K562 (cell line): ENCODE measurements around the gene AK2. TPM values are rescaled to one million over a fixed set of nuclear protein-coding genes. Genes with fewer than 3 reads are reported as not detected.
"Not testable (repeated sequence)": the region's sequence is repeated elsewhere in the genome, so short reads cannot be mapped to it uniquely, and the experiment has no call there.

ENCODE experiments used
- ATAC-seq: fragments of 200-7000 bp; cut with Tn5 transposase; 3 replicates; pipeline ENCODE4 v1.9.1; 2020; ENCODE audit warnings: moderate library complexity
- BruUV-seq: library from RNA; stranded (reverse); fragments of 400-500 nt; replicated peaks from 2 replicates; lab custom pipeline; 2021; lab: Mats Ljungman, UMichigan
- CTCF ChIA-PET: fragments of 300-600 bp; formaldehyde crosslinking; extraction: SDS; loops from one replicate; lab custom pipeline; 2021; ENCODE audit warnings: low intra/inter-chr PET ratio; lab: Yijun Ruan, JAX
- POLR2A ChIA-PET: fragments of 300-600, 350-650 bp; sonication (Branson Sonifier 250); formaldehyde crosslinking; extraction: SDS; loops from one replicate; lab custom pipeline; 2021; ENCODE audit warnings: antibody characterized with exemption, inconsistent platforms; lab: Yijun Ruan, JAX
- DNase-seq, 4 experiments: peaks; one replicate each; pipeline versions ENCODE4 v3.0.0 to v3.0.0-alpha.2; 2011 to 2018; ENCODE audit warnings: low spot score in 3 of 4, mixed read lengths in 3 of 4; ENCODE audit errors: extremely low read depth in 1 of 4
- FAIRE-seq: peaks from 2 replicates; lab custom pipeline; 2011; peaks lifted over from hg19 to GRCh38; lab: Jason Lieb, UNC
- H2AFZ ChIP-seq: 2 replicates; pipeline ENCODE4 v1.6.0; 2011; ENCODE audit warnings: low read depth, low read length, control low read depth, inconsistent platforms
- H3K27ac ChIP-seq: fragments of 200-600 bp; 3 replicates; pipeline ENCODE4 v1.8.0; 2011; ENCODE audit warnings: low read depth, mild to moderate bottlenecking, control low read depth, inconsistent platforms, low read length, moderate library complexity, mixed read lengths; ENCODE audit errors: extremely low read depth
- H3K27me3 ChIP-seq, 2 experiments: fragments of 300-600 bp in 1 of 2; 2 replicates in 1 of 2; 3 replicates in 1 of 2; pipeline versions ENCODE4 v1.6.0 to v1.8.0; 2011; ENCODE audit warnings: inconsistent platforms in 2 of 2, low read length in 2 of 2, mild to moderate bottlenecking in 1 of 2, mixed read lengths in 1 of 2, moderate library complexity in 1 of 2; ENCODE audit not compliant: control insufficient read depth in 2 of 2, insufficient read depth in 2 of 2
- H3K36me3 ChIP-seq: fragments of 300-600 bp; 3 replicates; pipeline ENCODE4 v1.8.0; 2011; ENCODE audit warnings: mild to moderate bottlenecking, low read length, inconsistent platforms; ENCODE audit not compliant: control insufficient read depth, insufficient read depth
- H3K4me1 ChIP-seq, 2 experiments: fragments of 200-600 bp in 1 of 2; replicated peaks in 1 of 2; 2 replicates in 1 of 2; 3 replicates in 1 of 2; pipeline versions ENCODE4 v1.5.1 to v1.8.0; 2011; ENCODE audit warnings: inconsistent platforms in 2 of 2, low read length in 2 of 2, mild to moderate bottlenecking in 1 of 2, mixed read lengths in 1 of 2, moderate library complexity in 1 of 2; ENCODE audit not compliant: control insufficient read depth in 2 of 2, insufficient read depth in 2 of 2
- H3K4me2 ChIP-seq: 2 replicates; pipeline ENCODE4 v1.6.1; 2011; ENCODE audit warnings: low read length, control low read depth, inconsistent platforms, mixed read lengths; ENCODE audit not compliant: insufficient read depth
- H3K4me3 ChIP-seq: fragments of 200-600 bp; sonication (generic), shearing (Covaris generic); 2 replicates; pipeline ENCODE4 v1.5.1; 2016; ENCODE audit warnings: control low read depth, inconsistent platforms
- H3K79me2 ChIP-seq: fragments of 200-600 bp; 3 replicates; pipeline ENCODE4 v1.8.0; 2011; ENCODE audit warnings: low read length, inconsistent platforms; ENCODE audit not compliant: control insufficient read depth, insufficient read depth
- H3K9ac ChIP-seq, 2 experiments: 2 replicates each; pipeline versions ENCODE4 v1.6.0 to v1.6.1; 2011; ENCODE audit warnings: low read depth in 2 of 2, low read length in 2 of 2, control low read depth in 1 of 2, inconsistent platforms in 1 of 2, mild to moderate bottlenecking in 1 of 2, mixed read lengths in 1 of 2; ENCODE audit not compliant: insufficient read depth in 1 of 2
- H3K9me1 ChIP-seq: one replicate; pipeline ENCODE4 v1.6.0; 2011; ENCODE audit warnings: inconsistent platforms, mild to moderate bottlenecking, low read length, moderate library complexity; ENCODE audit not compliant: control insufficient read depth, insufficient read depth
- H3K9me3 ChIP-seq: replicated peaks from 2 replicates; pipeline ENCODE4 v1.5.1; 2011; ENCODE audit warnings: low read depth, low read length, inconsistent platforms; ENCODE audit not compliant: control insufficient read depth, insufficient read depth
- H4K20me1 ChIP-seq: replicated peaks from 2 replicates; pipeline ENCODE4 v1.6.1; 2011; ENCODE audit warnings: low read length, inconsistent platforms, mixed read lengths; ENCODE audit not compliant: control insufficient read depth, insufficient read depth
- CBX1 ChIP-seq: sonication (generic); IDR thresholded peaks from 2 replicates; pipeline ENCODE4 v1.6.1; 2016; ENCODE audit warnings: antibody characterized with exemption, low read depth, mild to moderate bottlenecking
- CBX3 ChIP-seq, 2 experiments: IDR thresholded peaks; 1 replicate in 1 of 2; 2 replicates in 1 of 2; pipeline ENCODE4 v1.6.1; 2012; ENCODE audit warnings: inconsistent platforms in 2 of 2, low read length in 2 of 2, borderline replicate concordance in 1 of 2, control low read depth in 1 of 2
- CBX5 ChIP-seq: IDR thresholded peaks from 2 replicates; pipeline ENCODE4 v1.6.1; 2014; ENCODE audit warnings: low read depth, borderline replicate concordance
- GATA2 ChIP-seq: sonication (generic); formaldehyde crosslinking; IDR thresholded peaks from 2 replicates; pipeline ENCODE4 v1.4.0; 2020; ENCODE audit warnings: mild to moderate bottlenecking, missing genetic modification reagents
- TRIM24 ChIP-seq, 2 experiments: fragments of 450-650 bp; IDR thresholded peaks; 2 replicates each; pipeline ENCODE4 v1.6.1; 2016
- TRIM28 ChIP-seq: fragments of 450-650 bp; IDR thresholded peaks from 2 replicates; pipeline ENCODE4 v1.6.1; 2017
- ZNF280A ChIP-seq: fragments of 450-650 bp; IDR thresholded peaks from 2 replicates; pipeline ENCODE4 v1.6.1; 2018; ENCODE audit warnings: mild to moderate bottlenecking, low read depth; ENCODE audit not compliant: partially characterized antibody
- WGBS: fragments of 100-300 bp; shearing (Covaris generic); methylation state at CpG from one replicate; pipeline ENCODE4 v1.1.6; 2016; ENCODE audit warnings: low coverage, mixed read lengths; ENCODE audit not compliant: insufficient coverage; ENCODE audit errors: missing lambda C conversion rate; 5-methylcytosine and 5-hydroxymethylcytosine counted together
- in situ Hi-C: fragments of 300-500 bp; cut with MboI; formaldehyde crosslinking; loops from 4 replicates; pipeline ENCODE4 v1.15.0; 2018; ENCODE audit warnings: inconsistent platforms, mixed read lengths
- intact Hi-C: fragments of 100-400 bp; cut with micrococcal nuclease; formaldehyde crosslinking; loops from 2 replicates; pipeline ENCODE4 v1.14.2; 2022
- polyA plus RNA-seq, 8 experiments: library from polyadenylated mRNA; depleted of rRNA in 4 of 8; stranded (reverse) in 5 of 8; unstranded in 3 of 8; fragments of >200 nt; fragmentation: Nextera tagmentation in 2 of 8; fragmentation: Illumina TruSeq in 1 of 8; extraction: Ambion mirVana in 2 of 8; extraction: Trizol in 1 of 8; gene quantifications; 2 replicates each; pipeline versions ENCODE4 v1.2.1 to v1.2.3, GENCODE V29; 2011 to 2014; ENCODE audit warnings: inconsistent platforms in 1 of 8, missing spikeins in 1 of 8
- total RNA-seq, 7 experiments: library from RNA; depleted of rRNA in 6 of 7; stranded (reverse); fragments of >200 nt in 6 of 7; fragmentation: Illumina TruSeq in 2 of 7; extraction: Trizol in 2 of 7; gene quantifications; 2 replicates each; pipeline versions ENCODE4 v1.2.1 to v1.2.3, GENCODE V29; 2011 to 2021; ENCODE audit warnings: low replicate concordance in 1 of 7
- TF ChIP-seq, protein P1 (sequence below): fragments of 250-450 bp; sonication (Bioruptor Pico); IDR thresholded peaks from 2 replicates; pipeline ENCODE4 v1.5.1; 2021; ENCODE audit warnings: mild to moderate bottlenecking
- TF ChIP-seq, protein P2 (sequence below), 3 experiments: fragments of 200-800 bp in 1 of 3; sonication (Bioruptor generic) in 1 of 3; sonication (generic) in 1 of 3; formaldehyde crosslinking in 1 of 3; IDR thresholded peaks; 2 replicates each; pipeline versions ENCODE4 v1.6.1 to v1.8.0; 2016 to 2022; ENCODE audit warnings: mild to moderate bottlenecking in 2 of 3, missing compliant biosample characterization in 2 of 3, missing genetic modification characterization in 2 of 3, missing genetic modification reagents in 1 of 3

Gene AK2
- total and polyA plus RNA-seq, 9 of the 15 experiments (the other 6 are each of a cell fraction or from before 2014, with no cell fraction given) = 105 to 1,050 (median 509) TPM

DNA sequence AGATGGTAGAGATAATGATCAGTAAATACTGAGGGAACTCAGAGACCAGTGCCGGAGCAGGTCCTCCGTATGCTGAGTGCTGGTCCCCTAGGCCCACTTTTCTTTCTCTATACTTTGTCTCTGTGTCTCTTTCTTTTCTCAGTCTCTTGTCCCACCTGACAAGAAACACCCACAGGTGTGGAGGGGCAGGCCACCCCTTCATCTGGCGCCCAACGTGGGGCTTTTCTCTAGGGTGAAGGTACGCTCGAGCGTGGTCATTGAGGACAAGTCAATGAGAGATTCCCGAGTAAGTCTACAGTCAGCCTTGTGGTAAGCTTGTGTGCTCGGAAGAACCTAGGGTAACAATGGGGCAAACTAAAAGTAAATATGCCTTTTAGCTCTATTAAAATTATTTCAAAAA is 27.6 kb upstream of the AK2 start:
- POLR2A ChIA-PET = interaction anchor here (0.6 kb wide), 1 partner anchor 1796 kb away, joined by 3 read pairs; the partner anchor contains the start of gene SMIM12
- WGBS = 4% methylated on average over 9 of the region's 9 CpGs
- BruUV-seq = not testable (repeated sequence)

More for the DNA sequence above, 27.6 kb upstream of the AK2 start:
- H3K36me3 ChIP-seq, H3K4me2 ChIP-seq, H3K4me3 ChIP-seq, H3K4me1 ChIP-seq, intact Hi-C loops, H4K20me1 ChIP-seq, H3K27me3 ChIP-seq, H2AFZ ChIP-seq, CTCF ChIA-PET, in situ Hi-C loops, H3K9ac ChIP-seq, H3K79me2 ChIP-seq, H3K27ac ChIP-seq, FAIRE-seq, H3K9me1 ChIP-seq, ATAC-seq: not testable (repeated sequence)
- DNase-seq = peak in 1 of 4 experiments; percentile 27
- H3K9me3 ChIP-seq = 0 out of 2 replicates have a peak, but pooled peaks cover 13% of the 10 kb centered on the region
- TF ChIP-seq CBX5 = peak; percentile 66; the same call in 1 of the 2 replicates
- TF ChIP-seq ZNF280A = peak; percentile 90
- 0 out of 2 replicates have a peak, but pooled peaks have one; percentile 8 for TF ChIP-seq GATA2 (CRISPR knock-in tag)
- TF ChIP-seq, protein P1, sequence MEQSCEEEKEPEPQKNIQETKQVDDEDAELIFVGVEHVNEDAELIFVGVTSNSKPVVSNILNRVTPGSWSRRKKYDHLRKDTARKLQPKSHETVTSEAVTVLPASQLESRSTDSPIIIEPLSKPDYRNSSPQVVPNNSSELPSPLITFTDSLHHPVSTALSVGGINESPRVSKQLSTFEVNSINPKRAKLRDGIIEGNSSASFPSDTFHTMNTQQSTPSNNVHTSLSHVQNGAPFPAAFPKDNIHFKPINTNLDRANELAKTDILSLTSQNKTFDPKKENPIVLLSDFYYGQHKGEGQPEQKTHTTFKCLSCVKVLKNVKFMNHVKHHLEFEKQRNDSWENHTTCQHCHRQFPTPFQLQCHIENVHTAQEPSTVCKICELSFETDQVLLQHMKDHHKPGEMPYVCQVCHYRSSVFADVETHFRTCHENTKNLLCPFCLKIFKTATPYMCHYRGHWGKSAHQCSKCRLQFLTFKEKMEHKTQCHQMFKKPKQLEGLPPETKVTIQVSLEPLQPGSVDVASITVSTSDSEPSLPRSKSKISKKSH (CRISPR knock-in tag) = peak; percentile 47; the same call in 1 of the 2 replicates
- peak; percentile 77; the same call in 1 of the 2 replicates for TF ChIP-seq CBX1
- TF ChIP-seq TRIM28 = peak; percentile 95
- peak in 1 of 2 experiments; percentile 59; a peak in 1 of 3 replicates for TF ChIP-seq CBX3 (IDR thresholded peaks at IDR 0.05; ENCODE audit: borderline replicate concordance in 1 of 2, low read length in 2 of 2)
- TF ChIP-seq, protein P2, sequence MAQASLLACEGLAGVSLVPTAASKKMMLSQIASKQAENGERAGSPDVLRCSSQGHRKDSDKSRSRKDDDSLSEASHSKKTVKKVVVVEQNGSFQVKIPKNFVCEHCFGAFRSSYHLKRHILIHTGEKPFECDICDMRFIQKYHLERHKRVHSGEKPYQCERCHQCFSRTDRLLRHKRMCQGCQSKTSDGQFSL (CRISPR knock-in tag; IDR thresholded peaks at IDR 0.05) = peak; percentile 75; the same call in 1 of the 2 replicates
- TF ChIP-seq, protein P2 (tag; IDR thresholded peaks at IDR 0.05) = not testable (repeated sequence)
- TF ChIP-seq TRIM24 (IDR thresholded peaks at IDR 0.05) = peak in 1 of 2 experiments; percentile 53; a peak in 1 of 4 replicates
